Measurements from ENCODE around the gene TAL1.

The TAL1 gene

GRCh38 chr1:47223921-47224675, 7.9 kb downstream of the TAL1 start:
- TF ChIP-seq MYC (IDR thresholded peaks at IDR 0.05; ENCODE audit: low read depth, low read length) (no peak), CTCF (IDR thresholded peaks at IDR 0.05; ENCODE audit: low read depth, low read length) (no peak), POLR2A (IDR thresholded peaks at IDR 0.05; ENCODE audit: extremely low read depth, insufficient read length) (no peak)
- TF ChIP-seq, protein P1, sequence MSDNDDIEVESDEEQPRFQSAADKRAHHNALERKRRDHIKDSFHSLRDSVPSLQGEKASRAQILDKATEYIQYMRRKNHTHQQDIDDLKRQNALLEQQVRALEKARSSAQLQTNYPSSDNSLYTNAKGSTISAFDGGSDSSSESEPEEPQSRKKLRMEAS (IDR thresholded peaks at IDR 0.05; ENCODE audit: low read depth, low read length) = no peak
- H3K4me3 ChIP-seq (ENCODE audit: low read depth, low read length) = no peak overlapping the region
- no peak for DNase-seq (ENCODE audit: low read depth)

GRCh38 chr1:47223174-47223920, 8.7 kb downstream of the TAL1 start:
- no peak for TF ChIP-seq MYC (IDR thresholded peaks at IDR 0.05; ENCODE audit: low read depth, low read length)
- no peak for TF ChIP-seq CTCF (IDR thresholded peaks at IDR 0.05; ENCODE audit: low read depth, low read length)
- TF ChIP-seq, protein P1 (IDR thresholded peaks at IDR 0.05; ENCODE audit: low read depth, low read length) = no peak
- TF ChIP-seq POLR2A (IDR thresholded peaks at IDR 0.05; ENCODE audit: extremely low read depth, insufficient read length) = no peak
- DNase-seq (ENCODE audit: low read depth) = no peak
- no peak overlapping the region for H3K4me3 ChIP-seq (ENCODE audit: low read depth, low read length)

- no peak overlapping the region for H3K4me3 ChIP-seq (ENCODE audit: low read depth, low read length)
- no peak for DNase-seq (ENCODE audit: low read depth)
- TF ChIP-seq CTCF (IDR thresholded peaks at IDR 0.05; ENCODE audit: low read depth, low read length) (no peak), MYC (IDR thresholded peaks at IDR 0.05; ENCODE audit: low read depth, low read length) (no peak), POLR2A (IDR thresholded peaks at IDR 0.05; ENCODE audit: extremely low read depth, insufficient read length) (no peak)
- TF ChIP-seq, protein P1 (IDR thresholded peaks at IDR 0.05; ENCODE audit: low read depth, low read length) = no peak
Observed at GRCh38 chr1:47222476-47222875, 9.5 kb downstream of the TAL1 start.

DNA sequence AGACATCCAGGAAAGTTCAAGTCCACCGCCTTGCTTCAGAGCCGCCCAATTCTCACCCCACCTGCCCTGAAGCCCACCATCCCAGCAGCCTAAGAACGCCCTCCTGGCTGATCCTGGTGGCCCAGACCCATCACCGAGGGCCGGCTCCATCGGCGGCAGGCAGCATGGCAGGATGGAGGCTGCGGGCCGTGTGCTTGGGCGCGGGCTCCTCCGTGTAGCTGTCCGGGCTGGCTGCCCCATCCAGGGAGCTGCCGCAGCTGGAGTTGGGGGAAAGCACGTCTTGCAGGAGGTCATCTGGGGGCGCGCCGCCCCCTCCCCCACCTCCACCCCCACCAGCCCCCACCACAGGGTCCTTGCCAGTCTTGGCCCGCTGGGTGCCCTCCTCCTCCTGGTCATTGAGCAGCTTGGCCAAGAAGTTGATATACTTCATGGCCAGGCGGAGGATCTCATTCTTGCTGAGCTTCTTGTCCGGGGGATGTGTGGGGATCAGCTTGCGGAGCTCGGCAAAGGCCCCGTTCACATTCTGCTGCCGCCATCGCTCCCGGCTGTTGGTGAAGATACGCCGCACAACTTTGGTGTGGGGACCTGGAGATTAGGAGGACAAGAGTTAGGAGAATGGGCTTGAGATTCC, 12.3 kb downstream of the TAL1 start:
- TF ChIP-seq POLR2A (IDR thresholded peaks at IDR 0.05; ENCODE audit: extremely low read depth, insufficient read length) = no peak
- TF ChIP-seq CTCF (IDR thresholded peaks at IDR 0.05; ENCODE audit: low read depth, low read length) = no peak
- no peak for TF ChIP-seq MYC (IDR thresholded peaks at IDR 0.05; ENCODE audit: low read depth, low read length)
- TF ChIP-seq, protein P1 (IDR thresholded peaks at IDR 0.05; ENCODE audit: low read depth, low read length) = no peak
- no peak for DNase-seq (ENCODE audit: low read depth)
- no peak overlapping the region for H3K4me3 ChIP-seq (ENCODE audit: low read depth, low read length)

DNA sequence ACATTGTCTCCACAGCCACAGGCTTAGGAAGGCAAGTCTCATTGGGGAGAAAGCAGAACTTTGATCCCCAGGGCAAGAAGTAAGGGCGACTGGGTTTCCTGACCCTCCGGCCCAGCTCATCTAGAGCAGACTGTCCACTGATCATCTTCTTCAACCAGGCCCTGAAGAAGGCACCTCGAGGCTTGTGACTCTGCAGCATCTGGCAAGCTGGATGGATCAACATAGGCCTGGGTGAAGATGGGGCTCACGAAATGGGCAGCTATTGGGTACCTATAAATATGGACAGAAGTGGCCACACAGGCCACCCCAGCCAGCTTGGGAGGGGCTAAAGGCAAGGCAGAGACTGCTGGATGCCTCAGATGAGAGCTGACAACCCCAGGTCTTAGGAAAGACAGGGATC, 13.0 kb downstream of the TAL1 start:
- H3K4me3 ChIP-seq (ENCODE audit: low read depth, low read length) = no peak overlapping the region
- no peak for TF ChIP-seq CTCF (IDR thresholded peaks at IDR 0.05; ENCODE audit: low read depth, low read length)
- no peak for TF ChIP-seq MYC (IDR thresholded peaks at IDR 0.05; ENCODE audit: low read depth, low read length)
- no peak for TF ChIP-seq POLR2A (IDR thresholded peaks at IDR 0.05; ENCODE audit: extremely low read depth, insufficient read length)
- TF ChIP-seq, protein P1 (IDR thresholded peaks at IDR 0.05; ENCODE audit: low read depth, low read length) = no peak
- no peak for DNase-seq (ENCODE audit: low read depth)
